K562 (cell line): ENCODE results near the gene NMT1. TPM values are rescaled to one million over a fixed set of nuclear protein-coding genes. Genes with fewer than 3 reads are reported as not detected.

Experiments
- BCL6 ChIP-seq: fragments of 250-450 bp; sonication (Bioruptor Pico); IDR thresholded peaks from 2 replicates; pipeline ENCODE4 v1.4.0; 2020
- BRD9 ChIP-seq: fragments of 450-650 bp; IDR thresholded peaks from 2 replicates; pipeline ENCODE4 v1.6.1; 2018; ENCODE audit warnings: low read depth; ENCODE audit not compliant: partially characterized antibody
- CBX1 ChIP-seq: sonication (generic); IDR thresholded peaks from 2 replicates; pipeline ENCODE4 v1.6.1; 2016; ENCODE audit warnings: antibody characterized with exemption, low read depth, mild to moderate bottlenecking
- CHD1 ChIP-seq: fragments of 200-600 bp; sonication (generic); IDR thresholded peaks from one replicate; pipeline ENCODE4 v1.6.1; 2012; ENCODE audit warnings: mild to moderate bottlenecking, moderate library complexity, low read length, inconsistent platforms
- DNMT1 ChIP-seq: fragments of 450-650 bp; IDR thresholded peaks from 2 replicates; pipeline ENCODE4 v1.6.1; 2016; ENCODE audit warnings: antibody characterized with exemption, mild to moderate bottlenecking
- FOXA1 ChIP-seq: fragments of 450-650 bp; IDR thresholded peaks from 2 replicates; pipeline ENCODE4 v1.6.1; 2016; ENCODE audit warnings: mild to moderate bottlenecking, borderline replicate concordance
- KAT2B ChIP-seq: IDR thresholded peaks from one replicate; pipeline ENCODE4 v1.6.1; 2012; ENCODE audit warnings: low read depth, mild to moderate bottlenecking, control low read depth, inconsistent platforms, low read length, moderate library complexity
- KAT7 ChIP-seq: sonication (generic); formaldehyde crosslinking; IDR thresholded peaks from 2 replicates; pipeline ENCODE4 v1.8.0; 2022; ENCODE audit warnings: missing genetic modification reagents, mild to moderate bottlenecking, borderline replicate concordance
- MEF2A ChIP-seq: IDR thresholded peaks from 2 replicates; pipeline ENCODE4 v1.6.1; 2011; ENCODE audit warnings: low read depth, mild to moderate bottlenecking, low read length, moderate library complexity; ENCODE audit not compliant: control insufficient read depth
- NBN ChIP-seq: fragments of 450-650 bp; IDR thresholded peaks from 2 replicates; pipeline ENCODE4 v1.6.1; 2016; ENCODE audit warnings: low read depth, mild to moderate bottlenecking
- PATZ1 ChIP-seq: fragments of 250-450 bp; sonication (Bioruptor Pico); IDR thresholded peaks from 2 replicates; pipeline ENCODE4 v1.5.0; 2020; ENCODE audit warnings: mild to moderate bottlenecking, borderline replicate concordance
- RB1 ChIP-seq: fragments of 450-650 bp; IDR thresholded peaks from 2 replicates; pipeline ENCODE4 v1.6.1; 2017; ENCODE audit warnings: low read depth, mild to moderate bottlenecking
- RFX7 ChIP-seq: fragments of 250-450 bp; sonication (Bioruptor Pico); IDR thresholded peaks from 2 replicates; pipeline ENCODE4 v1.5.1; 2021; ENCODE audit warnings: mild to moderate bottlenecking
- SOX6 ChIP-seq: fragments of 450-650 bp; IDR thresholded peaks from 2 replicates; pipeline ENCODE4 v1.6.1; 2014; ENCODE audit warnings: mild to moderate bottlenecking
- TEAD2 ChIP-seq: fragments of 450-650 bp; IDR thresholded peaks from 2 replicates; pipeline ENCODE4 v1.6.1; 2016; ENCODE audit warnings: missing genetic modification characterization, control low read depth, missing compliant biosample characterization
- ZBTB5 ChIP-seq: fragments of 450-650 bp; IDR thresholded peaks from 2 replicates; pipeline ENCODE4 v1.6.1; 2017; ENCODE audit warnings: antibody characterized with exemption
- ZC3H11A ChIP-seq: IDR thresholded peaks from 2 replicates; pipeline ENCODE4 v1.6.1; 2012; ENCODE audit warnings: low read depth, low read length, improper control_type of control experiment
- ZNF609 ChIP-seq: sonication (generic); formaldehyde crosslinking; IDR thresholded peaks from 2 replicates; pipeline ENCODE4 v1.8.1; 2023; ENCODE audit warnings: missing genetic modification reagents, mild to moderate bottlenecking, borderline replicate concordance
- polyA plus RNA-seq, 8 experiments: library from polyadenylated mRNA; depleted of rRNA in 4 of 8; stranded (reverse) in 5 of 8; unstranded in 3 of 8; fragments of >200 nt; fragmentation: Nextera tagmentation in 2 of 8; fragmentation: Illumina TruSeq in 1 of 8; extraction: Ambion mirVana in 2 of 8; extraction: Trizol in 1 of 8; gene quantifications; 2 replicates each; pipeline versions ENCODE4 v1.2.1 to v1.2.3, GENCODE V29; 2011 to 2014; ENCODE audit warnings: inconsistent platforms in 1 of 8, missing spikeins in 1 of 8
- total RNA-seq, 7 experiments: library from RNA; depleted of rRNA in 6 of 7; stranded (reverse); fragments of >200 nt in 6 of 7; fragmentation: Illumina TruSeq in 2 of 7; extraction: Trizol in 2 of 7; gene quantifications; 2 replicates each; pipeline versions ENCODE4 v1.2.1 to v1.2.3, GENCODE V29; 2011 to 2021; ENCODE audit warnings: low replicate concordance in 1 of 7

Gene NMT1
- total and polyA plus RNA-seq, 9 of the 15 experiments (the other 6 are each of a cell fraction or from before 2014, with no cell fraction given), result 86.7 to 569 (median 213) TPM

- TF ChIP-seq FOXA1 (no peak), MEF2A (no peak), CHD1 (no peak), BCL6 (CRISPR knock-in tag) (no peak), BRD9 (peak; percentile 16), RFX7 (CRISPR knock-in tag) (no peak), TEAD2 (no peak), CBX1 (no peak), NBN (peak; percentile 67), ZC3H11A (no peak), KAT7 (CRISPR knock-in tag) (no peak), SOX6 (peak; percentile 75), KAT2B (no peak), ZBTB5 (no peak), ZNF609 (CRISPR knock-in tag) (no peak), DNMT1 (no peak), PATZ1 (CRISPR knock-in tag) (no peak), RB1 (peak; percentile 30; the same call in 1 of the 2 replicates)
These were observed 29.6 kb upstream of the NMT1 start (continued) for GRCh38 chr17:45031231-45032173.
